HG02870 (cell line): ENCODE measurements around the gene DNAH6.
"Not testable (repeated sequence)": the region's sequence is repeated elsewhere in the genome, so short reads cannot be mapped to it uniquely, and the experiment has no call there.

Experiments used
- ATAC-seq: cut with Tn5 transposase; IDR thresholded peaks from one replicate; pipeline ENCODE4 v1.9.1; 2021; ENCODE audit warnings: mild to moderate bottlenecking, moderate library complexity; ENCODE audit not compliant: unreplicated experiment

DNAH6 gene

GRCh38 chr2:84496386-84496785 is 19.9 kb upstream of the DNAH6 start:
- ATAC-seq = no peak

GRCh38 chr2:84497285-84497684 is 19.0 kb upstream of the DNAH6 start:
- no peak for ATAC-seq

- ATAC-seq = no peak
Measured at GRCh38 chr2:84498150-84498799, 18.0 kb upstream of the DNAH6 start.

- not testable (repeated sequence) for ATAC-seq
Measured at GRCh38 chr2:84511024-84511423, 5.3 kb upstream of the DNAH6 start.

GRCh38 chr2:84515788-84516187 is 510 bp upstream of the DNAH6 start:
- no peak for ATAC-seq

- no peak for ATAC-seq
Measured at GRCh38 chr2:84519332-84519957, 3.1 kb downstream of the DNAH6 start.

GRCh38 chr2:84526562-84526961 is 10.3 kb downstream of the DNAH6 start:
- ATAC-seq = no peak

- ATAC-seq = no peak
Measured at GRCh38 chr2:84527137-84528129, 11.1 kb downstream of the DNAH6 start.

- no peak for ATAC-seq
Measured at GRCh38 chr2:84532291-84532690, 16.0 kb downstream of the DNAH6 start.

- no peak for ATAC-seq
Measured at GRCh38 chr2:84534225-84534624, 17.9 kb downstream of the DNAH6 start.

- ATAC-seq = no peak
Measured at GRCh38 chr2:84537251-84537650, 21.0 kb downstream of the DNAH6 start.

- no peak for ATAC-seq
Measured at GRCh38 chr2:84539729-84540128, 23.4 kb downstream of the DNAH6 start.

- ATAC-seq = no peak
Measured at GRCh38 chr2:84545005-84545404, 28.7 kb downstream of the DNAH6 start.

GRCh38 chr2:84546551-84546950 is 30.3 kb downstream of the DNAH6 start:
- no peak for ATAC-seq

GRCh38 chr2:84548303-84548702 is 32.0 kb downstream of the DNAH6 start:
- no peak for ATAC-seq

- no peak for ATAC-seq
Measured at GRCh38 chr2:84550916-84551315, 34.6 kb downstream of the DNAH6 start.

GRCh38 chr2:84551526-84551925 is 35.2 kb downstream of the DNAH6 start:
- not testable (repeated sequence) for ATAC-seq

GRCh38 chr2:84556190-84556589 is 39.9 kb downstream of the DNAH6 start:
- ATAC-seq = peak; percentile 91

- ATAC-seq = no peak
Measured at GRCh38 chr2:84559838-84560237, 43.5 kb downstream of the DNAH6 start.

- ATAC-seq = no peak
Measured at GRCh38 chr2:84579661-84580060, 63.4 kb downstream of the DNAH6 start.

- no peak for ATAC-seq
Measured at GRCh38 chr2:84603911-84604310, 87.6 kb downstream of the DNAH6 start.

- ATAC-seq = no peak
Measured at GRCh38 chr2:84613082-84613481, 96.8 kb downstream of the DNAH6 start.
